Immature natural killer cell (primary cell): ENCODE measurements around the gene GPX7. TPM values are rescaled to one million over a fixed set of nuclear protein-coding genes. Genes with fewer than 3 reads are reported as not detected.
A peak's percentile ranks its signal among the peaks of the same experiment; 100 is the strongest.

Experiments used
- DNase-seq, 3 donors: peaks; one replicate each; pipeline ENCODE4 v3.0.0; 2022; ENCODE audit warnings: mixed read lengths in 1 of 3
- H3K27ac Mint-ChIP-seq, 6 donors: one replicate each; pipeline ENCODE4 v1.8.0; 2020; ENCODE audit warnings: mixed read lengths in 6 of 6, mild to moderate bottlenecking in 5 of 6, inconsistent platforms in 4 of 6, moderate library complexity in 3 of 6
- H3K27me3 Mint-ChIP-seq, 3 donors: one replicate each; pipeline ENCODE4 v1.8.0; 2020 to 2021; ENCODE audit warnings: low read depth in 3 of 3, mild to moderate bottlenecking in 3 of 3, mixed read lengths in 3 of 3, moderate library complexity in 3 of 3, inconsistent platforms in 1 of 3
- H3K36me3 Mint-ChIP-seq, 3 donors: one replicate each; pipeline ENCODE4 v1.8.0; 2020; ENCODE audit warnings: mixed read lengths in 3 of 3, inconsistent platforms in 2 of 3, mild to moderate bottlenecking in 2 of 3
- H3K4me1 Mint-ChIP-seq, 2 donors: one replicate each; pipeline ENCODE4 v1.8.0; 2020; ENCODE audit warnings: inconsistent platforms in 2 of 2, mild to moderate bottlenecking in 2 of 2, mixed read lengths in 2 of 2, moderate library complexity in 1 of 2
- H3K4me3 Mint-ChIP-seq, 5 donors: one replicate each; pipeline ENCODE4 v1.8.0; 2020; ENCODE audit warnings: mild to moderate bottlenecking in 5 of 5, mixed read lengths in 5 of 5, inconsistent platforms in 3 of 5, moderate library complexity in 3 of 5
- H3K9me3 Mint-ChIP-seq, 6 donors: one replicate each; pipeline ENCODE4 v1.8.0; 2020; ENCODE audit warnings: mild to moderate bottlenecking in 6 of 6, mixed read lengths in 6 of 6, inconsistent platforms in 4 of 6, moderate library complexity in 3 of 6
- polyA plus RNA-seq, 3 donors: library from polyadenylated mRNA; unstranded; fragments of 300-500 nt; fragmentation: Illumina TruSeq; gene quantifications; one replicate each; pipeline ENCODE4 v1.2.3, GENCODE V29; 2021

The GPX7 gene
- polyA plus RNA-seq, 3 donors from 2014 or later: 31.2 to 35.6 (median 31.9) TPM

DNA sequence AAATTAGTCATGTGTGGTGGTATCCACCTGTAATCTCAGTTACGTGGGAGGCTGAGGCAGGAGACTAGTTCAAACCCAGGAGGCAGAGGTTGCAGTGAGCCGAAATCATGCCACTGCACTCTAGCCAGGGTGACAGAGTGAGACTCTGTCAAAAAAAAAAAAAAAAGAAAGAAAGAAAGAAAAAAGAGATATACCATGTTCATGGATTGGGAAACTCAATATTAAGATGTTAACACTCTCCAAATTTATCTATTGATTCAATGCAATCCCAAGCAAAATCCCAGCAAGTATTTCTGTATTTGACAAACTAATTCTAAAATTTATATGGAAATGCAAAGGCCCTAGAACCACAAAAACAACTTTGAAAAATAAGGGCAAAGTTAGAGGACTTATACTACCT lies 19.8 kb downstream of the GPX7 start:
- Mint-ChIP-seq H3K27ac (peak overlapping the region in 1 of 6 donors; percentile 45), H3K27me3 (peaks cover 0 to 1% (median 0%) of the 10 kb centered on the region in 3 donors), H3K4me1 (peaks cover 20 to 37% of the 10 kb centered on the region in 2 donors), H3K9me3 (no peaks in the 10 kb centered on the region), H3K36me3 (peaks cover 5 to 19% (median 17%) of the 10 kb centered on the region in 3 donors), H3K4me3 (no peak overlapping the region)
- DNase-seq: no peak

DNA sequence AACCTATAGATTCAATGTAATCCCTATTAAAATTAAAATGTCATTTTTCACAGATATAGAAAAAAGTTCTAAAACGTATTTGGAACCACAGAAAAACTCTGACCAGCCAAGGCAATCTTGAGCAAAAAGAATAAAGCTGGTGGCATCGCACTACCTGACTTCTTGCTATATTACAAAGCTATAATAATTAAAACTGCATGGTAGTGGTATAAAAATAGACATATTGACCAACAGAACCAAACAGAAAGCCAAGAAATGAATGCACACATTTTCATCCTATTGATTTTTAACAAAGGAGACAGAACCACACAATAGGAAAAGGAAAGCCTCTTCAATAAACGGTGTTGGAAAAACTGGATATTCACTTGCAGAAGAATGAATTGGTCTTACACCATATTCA lies 21.6 kb downstream of the GPX7 start:
- peaks cover 5 to 14% (median 14%) of the 10 kb centered on the region in 3 donors for H3K36me3 Mint-ChIP-seq
- H3K9me3 Mint-ChIP-seq: no peaks in the 10 kb centered on the region
- H3K4me1 Mint-ChIP-seq: peaks cover 24 to 32% of the 10 kb centered on the region in 2 donors
- H3K4me3 Mint-ChIP-seq: peak overlapping the region in 1 of 5 donors; percentile 7
- DNase-seq: no peak
- peak overlapping the region in 1 of 6 donors; percentile 41 for H3K27ac Mint-ChIP-seq
- peaks cover 0 to 1% (median 0%) of the 10 kb centered on the region in 3 donors for H3K27me3 Mint-ChIP-seq

DNA sequence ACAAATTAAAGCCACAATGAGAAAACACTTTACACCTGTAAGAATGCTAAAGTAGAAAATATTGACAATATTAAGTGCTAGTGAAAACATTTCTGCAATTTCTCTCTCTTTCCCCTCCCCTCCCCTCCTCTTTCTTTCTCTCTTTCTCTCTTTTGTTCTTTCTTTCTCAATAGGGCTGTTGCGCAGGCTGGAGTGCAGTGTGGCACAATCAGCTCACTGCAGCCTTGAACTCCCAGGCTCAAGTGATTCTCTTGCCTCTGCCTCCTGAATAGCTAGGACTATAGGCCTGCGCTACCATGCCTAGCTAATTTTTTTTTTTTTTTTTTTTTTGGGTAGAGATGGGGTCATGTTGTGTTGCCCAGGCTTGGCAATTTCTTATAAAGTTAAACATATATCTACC lies 24.9 kb downstream of the GPX7 start:
- Mint-ChIP-seq H3K27ac (peak overlapping the region in 2 of 6 donors; percentile 32 to 53), H3K27me3 (peaks cover 0 to 3% (median 1%) of the 10 kb centered on the region in 3 donors)

DNA sequence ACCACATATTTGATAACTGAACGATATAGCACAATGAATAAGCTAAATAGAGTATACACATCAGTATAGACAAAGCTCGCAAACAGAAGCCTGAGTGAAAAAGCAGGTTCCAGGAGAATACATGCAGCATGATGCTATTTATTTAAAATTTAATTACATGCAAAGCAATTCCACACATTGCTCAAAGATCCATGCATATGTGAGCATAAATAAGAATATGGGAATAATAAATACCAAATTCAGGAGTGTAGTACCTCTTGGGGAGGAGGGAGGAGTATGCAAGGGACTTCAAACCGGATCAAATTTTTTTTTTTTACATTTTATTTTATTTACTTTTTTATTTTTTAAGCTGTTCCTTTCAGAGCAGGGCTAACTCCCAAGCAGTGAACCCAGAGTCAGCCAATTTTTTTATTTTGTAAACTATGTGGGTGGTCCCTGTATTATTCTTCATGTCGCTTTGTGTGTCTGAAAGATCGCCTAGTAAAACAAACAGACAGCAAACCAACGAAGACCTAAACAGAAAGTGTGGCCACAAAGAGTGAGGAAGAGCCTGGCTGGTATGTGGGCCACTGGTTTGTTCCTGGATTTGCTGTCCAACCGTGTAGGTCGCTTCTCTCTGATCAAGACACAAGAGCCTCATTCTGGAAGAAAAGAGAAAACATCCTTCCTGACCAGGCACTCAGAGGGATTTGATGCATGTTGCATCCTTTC lies 26.6 kb downstream of the GPX7 start:
- DNase-seq: no peak
- H3K27ac Mint-ChIP-seq: peak overlapping the region in 4 of 6 donors; percentile 45 to 64 (median 57)
- H3K4me3 Mint-ChIP-seq: peak overlapping the region in 1 of 5 donors; percentile 56
- H3K4me1 Mint-ChIP-seq: peaks cover 51 to 64% of the 10 kb centered on the region in 2 donors
- H3K36me3 Mint-ChIP-seq: peaks cover 5 to 7% (median 5%) of the 10 kb centered on the region in 3 donors
- peaks cover 2 to 11% (median 9%) of the 10 kb centered on the region in 3 donors for H3K27me3 Mint-ChIP-seq
- H3K9me3 Mint-ChIP-seq: no peaks in the 10 kb centered on the region

More for the DNA sequence above, 24.9 kb downstream of the GPX7 start:
- Mint-ChIP-seq H3K4me3 (no peak overlapping the region), H3K36me3 (peaks cover 5 to 8% (median 6%) of the 10 kb centered on the region in 3 donors), H3K9me3 (no peaks in the 10 kb centered on the region), H3K4me1 (peaks cover 42 to 52% of the 10 kb centered on the region in 2 donors)
- DNase-seq: no peak

DNA sequence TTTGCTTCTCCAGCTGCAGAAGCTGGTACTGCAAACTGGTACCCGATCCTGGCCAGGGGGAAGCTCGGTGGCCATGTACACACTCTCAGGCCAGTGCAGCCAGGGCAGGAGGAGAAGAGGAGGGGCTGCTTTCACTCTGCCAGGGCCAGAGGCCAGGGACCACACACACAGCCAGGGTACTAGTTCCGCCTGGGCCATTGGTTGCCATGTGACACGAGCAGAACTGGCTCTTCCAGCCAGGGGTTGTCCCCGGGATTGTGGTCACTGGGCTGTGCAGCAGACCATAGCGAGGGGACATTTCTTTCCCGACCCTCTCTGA lies 27.1 kb downstream of the GPX7 start:
- peak overlapping the region in 5 of 6 donors; percentile 45 to 71 (median 59) for H3K27ac Mint-ChIP-seq
- peaks cover 54 to 69% of the 10 kb centered on the region in 2 donors for H3K4me1 Mint-ChIP-seq
- DNase-seq: no peak
- H3K36me3 Mint-ChIP-seq: peaks cover 3 to 5% (median 4%) of the 10 kb centered on the region in 3 donors
- peak overlapping the region in 2 of 5 donors; percentile 38 to 56 for H3K4me3 Mint-ChIP-seq
- peaks cover 2 to 16% (median 10%) of the 10 kb centered on the region in 3 donors for H3K27me3 Mint-ChIP-seq
- no peaks in the 10 kb centered on the region for H3K9me3 Mint-ChIP-seq

DNA sequence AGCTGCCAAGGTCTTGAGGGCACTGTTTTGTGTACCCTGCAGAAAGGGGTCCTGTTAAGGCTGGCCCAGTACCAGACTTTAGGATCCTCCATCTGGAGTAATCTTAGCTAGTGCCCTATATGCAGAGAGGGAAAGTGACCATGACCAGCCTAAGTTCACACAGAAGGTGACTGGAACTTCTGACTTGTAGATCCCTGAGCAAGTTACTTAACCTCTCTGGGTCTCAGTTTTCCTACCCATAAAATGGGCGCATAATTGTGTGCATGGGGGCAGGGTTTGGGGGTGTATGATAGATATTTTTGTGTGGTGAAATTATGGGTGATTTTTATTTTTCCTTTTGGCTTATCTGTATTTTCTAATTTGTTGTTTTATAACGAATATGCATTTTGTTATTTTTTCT lies 27.5 kb downstream of the GPX7 start:
- Mint-ChIP-seq H3K9me3 (no peaks in the 10 kb centered on the region), H3K4me3 (peak overlapping the region in 2 of 5 donors; percentile 35 to 38), H3K4me1 (peaks cover 58 to 73% of the 10 kb centered on the region in 2 donors), H3K27ac (peak overlapping the region in 4 of 6 donors; percentile 64 to 83 (median 74)), H3K36me3 (peaks cover 3 to 5% (median 4%) of the 10 kb centered on the region in 3 donors), H3K27me3 (peaks cover 2 to 16% (median 10%) of the 10 kb centered on the region in 3 donors)
- DNase-seq: no peak

DNA sequence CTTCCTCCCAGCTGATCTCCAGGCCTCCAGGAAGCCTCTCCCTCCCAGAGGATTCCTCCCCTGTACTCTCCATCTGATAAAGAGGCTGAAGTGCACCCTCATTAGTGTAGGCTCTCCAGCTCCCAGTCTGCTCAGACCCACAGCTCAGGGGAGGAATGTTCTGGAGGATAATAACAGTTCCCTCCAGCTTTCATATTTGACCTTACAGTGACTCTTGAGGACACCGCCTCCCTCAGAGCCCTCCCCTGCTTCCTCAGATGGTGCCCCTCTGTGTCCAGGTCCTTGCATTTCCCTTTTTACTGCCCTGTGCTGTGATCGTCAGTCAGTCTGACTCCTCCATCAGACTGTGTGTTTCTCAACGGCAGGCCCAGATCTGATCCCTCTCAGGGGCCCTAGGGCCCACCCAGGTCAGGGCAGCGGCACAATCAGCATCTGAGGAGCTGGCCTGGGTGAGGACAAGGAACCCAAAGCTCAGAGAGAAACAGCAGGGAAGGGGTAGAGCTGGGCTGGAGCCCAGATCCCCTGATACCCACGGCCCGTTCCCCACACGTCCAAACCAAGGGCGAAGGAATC lies 29.7 kb downstream of the GPX7 start:
- H3K9me3 Mint-ChIP-seq: no peaks in the 10 kb centered on the region
- H3K4me3 Mint-ChIP-seq: peak overlapping the region; percentile 83 to 97 (median 89)
- H3K27me3 Mint-ChIP-seq: peaks cover 2 to 22% (median 15%) of the 10 kb centered on the region in 3 donors
- H3K4me1 Mint-ChIP-seq: peaks cover 69 to 85% of the 10 kb centered on the region in 2 donors
- DNase-seq: peak in 2 of 3 donors; percentile 24 to 27
- peaks cover 0 to 4% (median 3%) of the 10 kb centered on the region in 3 donors for H3K36me3 Mint-ChIP-seq
- peak overlapping the region; percentile 96 to 100 (median 98) for H3K27ac Mint-ChIP-seq

DNA sequence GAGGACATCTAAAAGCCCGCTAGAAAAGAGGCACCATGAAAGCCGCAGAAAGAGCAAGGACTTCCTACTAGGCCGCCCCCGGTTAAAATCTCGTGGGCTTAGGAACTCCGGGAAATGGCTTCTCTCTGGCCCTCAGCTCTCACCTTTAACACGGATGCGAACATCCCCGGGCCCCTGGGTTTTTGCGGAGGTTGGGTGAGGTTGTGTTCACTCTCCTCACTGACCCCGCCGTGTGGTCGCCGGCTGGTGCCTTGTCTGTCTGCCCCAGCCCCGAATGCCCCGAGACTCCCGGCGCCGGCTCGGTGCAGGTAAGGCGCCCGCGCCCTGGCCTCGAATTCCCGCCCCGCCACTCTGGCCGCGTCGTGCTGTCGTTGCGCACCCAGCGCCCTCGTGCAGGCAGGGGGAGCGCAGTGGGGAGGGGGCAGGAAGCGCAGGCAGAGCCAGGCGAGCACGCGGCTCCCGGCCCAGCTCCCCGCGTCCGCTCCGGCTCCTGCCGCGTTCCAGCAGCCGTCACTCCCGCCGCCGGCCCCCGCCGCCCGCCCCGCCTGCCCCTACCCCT lies 30.6 kb downstream of the GPX7 start, which contains the start of gene SHISAL2A:
Gene SHISAL2A (plus strand): TSS at position 437 of the 559 bp plus-strand sequence. CDS start 326 bp downstream, outside the sequence.
- no peaks in the 10 kb centered on the region for H3K36me3 Mint-ChIP-seq
- peaks cover 5 to 30% (median 18%) of the 10 kb centered on the region in 3 donors for H3K27me3 Mint-ChIP-seq
- H3K27ac Mint-ChIP-seq: peak within 1 kb of the TSS; percentile 97 to 100 (median 98)
- H3K9me3 Mint-ChIP-seq: no peaks in the 10 kb centered on the region
- peak; percentile 72 to 77 (median 74) for DNase-seq
- peaks cover 71 to 85% of the 10 kb centered on the region in 2 donors for H3K4me1 Mint-ChIP-seq
- H3K4me3 Mint-ChIP-seq: peak within 1 kb of the TSS; percentile 89 to 97 (median 91)

DNA sequence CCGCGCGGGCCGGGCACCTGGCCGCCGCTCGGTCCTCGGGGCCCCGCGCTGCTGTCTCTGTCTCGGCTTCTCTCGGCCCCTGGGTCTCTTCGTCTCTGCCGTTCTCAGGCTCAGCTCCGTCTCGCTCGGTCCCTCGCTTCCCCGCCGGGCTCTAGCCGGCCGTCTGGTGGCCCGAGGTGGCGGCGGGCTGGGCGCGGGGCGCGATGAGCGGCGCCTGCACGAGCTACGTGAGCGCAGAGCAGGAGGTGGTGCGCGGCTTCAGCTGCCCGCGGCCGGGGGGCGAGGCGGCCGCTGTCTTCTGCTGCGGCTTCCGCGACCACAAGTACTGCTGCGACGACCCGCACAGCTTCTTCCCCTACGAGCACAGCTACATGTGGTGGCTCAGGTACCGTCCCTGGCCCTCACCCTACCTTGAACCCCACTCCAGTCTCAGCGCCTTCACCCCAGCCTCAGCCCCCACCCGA lies 31.2 kb downstream of the GPX7 start:
- H3K27me3 Mint-ChIP-seq: peaks cover 5 to 30% (median 18%) of the 10 kb centered on the region in 3 donors
- peak overlapping the region; percentile 86 to 91 (median 89) for H3K4me3 Mint-ChIP-seq

DNA sequence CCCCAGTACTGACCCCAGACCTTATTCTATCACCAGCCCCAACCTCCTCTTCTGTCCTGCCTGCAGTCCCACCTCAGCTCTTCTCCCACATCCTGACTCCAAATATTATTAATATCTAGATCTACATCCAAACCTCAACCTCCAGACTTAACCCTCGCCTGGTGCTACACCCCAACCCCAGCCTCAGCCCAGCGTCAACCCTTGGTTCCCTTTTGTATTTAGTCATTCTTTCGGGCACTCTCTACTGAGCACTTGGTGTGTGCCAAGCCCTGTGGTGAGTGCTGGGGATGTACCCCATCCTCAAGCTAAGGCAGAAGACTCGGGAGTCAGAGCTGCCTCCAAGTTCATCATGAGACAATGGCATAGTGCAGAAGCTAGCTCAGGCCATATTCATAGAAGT lies 31.9 kb downstream of the GPX7 start:
- peak in 1 of 3 donors; percentile 3 for DNase-seq
- Mint-ChIP-seq H3K4me3 (peak overlapping the region; percentile 86 to 91 (median 89)), H3K36me3 (peaks cover 3 to 6% (median 5%) of the 10 kb centered on the region in 3 donors), H3K4me1 (peaks cover 81 to 90% of the 10 kb centered on the region in 2 donors), H3K9me3 (no peaks in the 10 kb centered on the region), H3K27ac (peak overlapping the region; percentile 97 to 100 (median 98)), H3K27me3 (peaks cover 5 to 30% (median 18%) of the 10 kb centered on the region in 3 donors)

More for the DNA sequence above, 31.2 kb downstream of the GPX7 start:
- peak; percentile 72 to 76 (median 73) for DNase-seq
- H3K4me1 Mint-ChIP-seq: peaks cover 76 to 90% of the 10 kb centered on the region in 2 donors
- H3K9me3 Mint-ChIP-seq: no peaks in the 10 kb centered on the region
- H3K36me3 Mint-ChIP-seq: peaks cover 2% of the 10 kb centered on the region in 3 donors
- H3K27ac Mint-ChIP-seq: peak overlapping the region; percentile 97 to 100 (median 98)

DNA sequence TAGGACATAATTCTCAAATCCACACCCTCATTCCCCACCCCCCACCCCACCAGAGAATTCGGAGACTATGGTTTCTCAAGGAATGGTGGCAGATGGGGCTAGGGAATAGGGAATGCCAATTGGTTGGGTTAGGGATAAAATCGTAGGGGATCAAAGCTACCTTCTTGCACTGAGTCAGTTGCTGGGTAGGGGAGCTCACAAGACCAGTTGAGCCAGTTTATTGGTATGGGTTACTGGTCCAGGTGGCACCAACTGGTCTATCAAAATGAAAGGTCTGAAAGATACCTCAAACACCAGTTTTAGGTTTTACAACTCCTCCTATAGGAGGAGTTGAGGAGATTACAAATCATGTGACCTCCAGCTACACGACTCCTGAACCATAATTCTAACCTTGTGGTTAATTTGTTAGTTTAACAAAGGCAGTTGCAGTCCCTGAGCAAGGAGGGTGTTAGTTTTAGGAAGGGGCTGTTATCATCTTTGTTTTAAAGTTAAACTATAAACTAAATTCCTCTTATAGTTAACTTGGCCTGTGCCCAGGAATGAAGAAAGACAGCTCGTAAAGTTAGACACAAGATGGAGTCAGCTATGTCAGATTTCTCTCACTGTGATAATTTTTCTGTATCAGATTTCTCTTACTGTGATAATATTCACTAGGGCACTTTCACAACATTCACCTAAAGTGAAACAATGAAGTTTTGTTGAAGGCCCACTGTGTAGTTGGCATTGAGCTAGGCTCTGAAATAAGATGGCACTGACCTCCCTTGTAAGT lies 33.3 kb downstream of the GPX7 start:
- peaks cover 5 to 13% (median 6%) of the 10 kb centered on the region in 3 donors for H3K36me3 Mint-ChIP-seq
- H3K9me3 Mint-ChIP-seq: no peaks in the 10 kb centered on the region
- peak overlapping the region; percentile 97 to 100 (median 98) for H3K27ac Mint-ChIP-seq
- DNase-seq: peak; percentile 77 to 78 (median 78)
- H3K27me3 Mint-ChIP-seq: peaks cover 5 to 30% (median 19%) of the 10 kb centered on the region in 3 donors
- peak overlapping the region; percentile 86 to 91 (median 89) for H3K4me3 Mint-ChIP-seq
- peaks cover 75 to 86% of the 10 kb centered on the region in 2 donors for H3K4me1 Mint-ChIP-seq

DNA sequence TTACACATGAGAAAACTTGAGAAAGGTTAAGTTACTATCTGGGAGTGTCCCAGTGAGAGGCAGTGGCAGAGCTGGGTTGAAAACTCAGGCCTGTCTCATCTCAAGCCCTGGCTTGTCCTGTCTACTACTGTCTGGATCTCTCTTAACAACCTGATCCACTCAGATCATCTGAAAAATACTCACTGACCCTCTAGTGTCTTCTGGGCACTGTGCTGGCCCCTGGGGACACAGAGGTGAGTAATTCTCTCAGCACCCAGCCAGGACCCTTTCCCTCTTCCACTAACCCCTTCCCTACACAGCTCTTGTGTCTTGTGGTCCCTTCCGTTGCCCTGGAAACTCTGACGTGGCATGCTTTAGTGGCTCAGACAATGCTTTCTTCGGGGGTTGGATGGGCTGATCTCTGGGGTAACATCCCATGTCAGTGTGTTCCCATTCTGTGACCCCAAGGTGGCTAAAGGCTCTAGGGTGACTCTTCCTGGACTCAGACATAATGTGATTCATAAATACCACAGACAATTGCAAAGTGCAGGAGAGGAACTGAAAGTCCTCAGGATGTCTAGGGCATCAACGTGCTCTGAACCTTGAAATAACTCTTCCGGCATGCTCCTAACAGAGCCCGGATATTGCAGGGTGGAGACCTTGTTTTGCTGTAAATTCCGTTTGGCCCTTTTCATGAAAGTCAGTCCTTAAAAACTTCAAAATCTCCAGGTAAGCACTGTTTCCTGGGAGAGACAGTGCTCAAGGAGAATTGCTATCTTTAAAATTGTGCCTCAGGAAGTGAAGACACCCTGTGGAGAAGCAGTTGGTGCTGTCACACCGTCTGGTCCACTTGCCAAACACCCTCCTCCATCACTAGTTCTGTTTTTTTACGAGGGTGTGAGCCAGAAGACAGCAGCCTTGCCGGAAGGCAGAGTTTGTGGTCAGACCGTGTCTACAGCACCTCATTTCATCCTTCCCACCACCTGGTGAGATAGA lies 34.8 kb downstream of the GPX7 start:
- H3K27ac Mint-ChIP-seq: peak overlapping the region; percentile 98 to 100 (median 100)
- peaks cover 78 to 88% of the 10 kb centered on the region in 2 donors for H3K4me1 Mint-ChIP-seq
- no peaks in the 10 kb centered on the region for H3K9me3 Mint-ChIP-seq
- H3K27me3 Mint-ChIP-seq: peaks cover 5 to 28% (median 17%) of the 10 kb centered on the region in 3 donors
- H3K36me3 Mint-ChIP-seq: peaks cover 6 to 19% (median 9%) of the 10 kb centered on the region in 3 donors
- H3K4me3 Mint-ChIP-seq: peak overlapping the region; percentile 77 to 97 (median 89)
- DNase-seq: peak; percentile 87 to 91 (median 88)
